ENCODE measurements around the gene SPTAN1. TPM values are rescaled to one million over a fixed set of nuclear protein-coding genes. Genes with fewer than 3 reads are reported as not detected.

Gene SPTAN1
- total and polyA plus RNA-seq, 2 of the 4 experiments (the other 2 are of a cell fraction) = 275 to 327 TPM

GRCh38 chr9:128617943-128618342, 65.6 kb downstream of the SPTAN1 start:
- no peak overlapping the region for H2BK20ac ChIP-seq (ENCODE audit: low read depth, low read length)
- H2BK15ac ChIP-seq (ENCODE audit: low read depth, low read length) = no peak overlapping the region
- H3K4me3 ChIP-seq (ENCODE audit: insufficient read depth, low read depth, low read length) = no peak overlapping the region
- in situ Hi-C loops (cut with MboI; ENCODE audit: low sequenced_read_pairs) (no loop called here), intact Hi-C loops (cut with micrococcal nuclease) (no loop called here), dilution Hi-C loops (cut with HindIII; ENCODE audit: low sequenced_read_pairs, unreplicated experiment) (no loop called here)
- ATAC-seq (ENCODE audit: low read depth) = no peak
- no peak overlapping the region for H3K9ac ChIP-seq (ENCODE audit: low read depth, low read length)
- no peak overlapping the region for H2BK5ac ChIP-seq (ENCODE audit: low read depth, low read length, poor library complexity, severe bottlenecking)
- no peak overlapping the region for H4K91ac ChIP-seq (ENCODE audit: insufficient read depth, low read depth, low read length)
- no peak overlapping the region for H3K4ac ChIP-seq (ENCODE audit: low read depth, low read length)
- no peak for TF ChIP-seq FOS (IDR thresholded peaks at IDR 0.05; ENCODE audit: low read depth, low read length)
- no peak for TF ChIP-seq USF2 (IDR thresholded peaks at IDR 0.05; ENCODE audit: low read depth, low read length)
- TF ChIP-seq POLR2A (IDR thresholded peaks at IDR 0.05; ENCODE audit: low read depth, low read length) = no peak
- TF ChIP-seq RAD21 (IDR thresholded peaks at IDR 0.05; ENCODE audit: low read length) = no peak
- TF ChIP-seq ELK1 (IDR thresholded peaks at IDR 0.05; ENCODE audit: borderline replicate concordance, low read depth, low read length) = no peak
- TF ChIP-seq BHLHE40 (IDR thresholded peaks at IDR 0.05; ENCODE audit: low read depth, low read length) = no peak
- TF ChIP-seq CEBPB (IDR thresholded peaks at IDR 0.05; ENCODE audit: low read depth, low read length) = no peak
- no peak for TF ChIP-seq CHD1 (IDR thresholded peaks at IDR 0.05; ENCODE audit: low read depth, low read length)
- TF ChIP-seq MAFK (IDR thresholded peaks at IDR 0.05; ENCODE audit: low read depth, low read length) = no peak
- TF ChIP-seq SMC3 (IDR thresholded peaks at IDR 0.05; ENCODE audit: low read depth, low read length) = no peak
- peaks cover 11 to 12% of the 10 kb centered on the region in 2 experiments; a peak in 2 of 4 replicates for H3K79me1 ChIP-seq (ENCODE audit: low read depth in 1 of 2, low read length in 2 of 2)
- H2AK9ac ChIP-seq (replicated peaks; ENCODE audit: low read depth, low read length, poor library complexity) = no peak overlapping the region
- no peak overlapping the region for H3K18ac ChIP-seq (ENCODE audit: low read depth, low read length)
- H2BK120ac ChIP-seq (ENCODE audit: low read depth, low read length) = no peak overlapping the region
- no peak overlapping the region for H2AK5ac ChIP-seq (ENCODE audit: low read depth, low read length)
- H3K36me3 ChIP-seq (ENCODE audit: control insufficient read depth, insufficient read depth, low read length) = peaks cover 78% of the 10 kb centered on the region
- 95% methylated on average over 6 of the region's 8 CpGs; no CpG with 5 or more reads in 1 of the 2 experiments for WGBS, 2 experiments (ENCODE audit: extremely low coverage in 2 of 2, insufficient read length in 1 of 2)
- no peak overlapping the region for H3K14ac ChIP-seq (replicated peaks; ENCODE audit: low read depth, low read length)
- H3K9me1 ChIP-seq (ENCODE audit: insufficient read depth, low read length) = no peaks in the 10 kb centered on the region; the same call in 1 of the 2 replicates
- H4K20me1 ChIP-seq (ENCODE audit: insufficient read depth, low read length) = no peaks in the 10 kb centered on the region
- no peak overlapping the region for H3K27ac ChIP-seq (ENCODE audit: insufficient read depth, low read length)
- no peaks in the 10 kb centered on the region for H3K9me3 ChIP-seq (ENCODE audit: control insufficient read depth, insufficient read depth, low read length)
- no peak for DNase-seq
- no peak overlapping the region for H3K56ac ChIP-seq (ENCODE audit: extremely low read depth, insufficient read depth, low read length)
- H3K4me2 ChIP-seq (ENCODE audit: low read depth, low read length) = no peak overlapping the region
- CTCF ChIA-PET = no interaction called here
- H2AFZ ChIP-seq (replicated peaks; ENCODE audit: low read length, poor library complexity) = no peak overlapping the region
- no peaks in the 10 kb centered on the region for H3K4me1 ChIP-seq (ENCODE audit: control insufficient read depth, insufficient read depth, low read length)
- POLR2A ChIA-PET (ENCODE audit: unreplicated experiment) = no interaction called here
- no peaks in the 10 kb centered on the region for H3K27me3 ChIP-seq (ENCODE audit: control insufficient read depth, insufficient read depth, low read length)
- H3K23ac ChIP-seq (ENCODE audit: low read depth, low read length) = no peak overlapping the region
- no peak overlapping the region for H4K5ac ChIP-seq (ENCODE audit: low read depth, low read length)
- no peak overlapping the region for H4K8ac ChIP-seq (ENCODE audit: low read depth in 2 of 2, low read length in 2 of 2)
- no TSS peak for BruUV-seq (replicated peaks)
